A673 (cell line): ENCODE results near the gene FOXD3. TPM values are rescaled to one million over a fixed set of nuclear protein-coding genes. Genes with fewer than 3 reads are reported as not detected.
A peak's percentile ranks its signal among the peaks of the same experiment; 100 is the strongest.
"Not testable (repeated sequence)": the region's sequence is repeated elsewhere in the genome, so short reads cannot be mapped to it uniquely, and the experiment has no call there.

Source experiments
- BruUV-seq: library from RNA; stranded (reverse); fragments of 400-500 nt; replicated peaks from 2 replicates; lab custom pipeline; 2021; lab: Mats Ljungman, UMichigan
- CTCF ChIA-PET: fragments of 300-600 bp; sonication (Branson Sonifier 250); formaldehyde crosslinking; loops from one replicate; lab custom pipeline; 2022; ENCODE audit warnings: antibody characterized with exemption; lab: Charles Lee
- POLR2A ChIA-PET: fragments of 300-600 bp; sonication (Branson Sonifier 250); formaldehyde crosslinking; loops from one replicate; lab custom pipeline; 2022; ENCODE audit warnings: antibody characterized with exemption; ENCODE audit not compliant: low non-redundant PET; lab: Charles Lee
- DNase-seq: peaks from one replicate; pipeline ENCODE4 v3.0.0-alpha.2; 2015; ENCODE audit warnings: low spot score
- H3K27ac ChIP-seq: fragments of 200-600 bp; sonication (generic); 2 replicates; pipeline ENCODE4 v1.5.1; 2016; ENCODE audit warnings: mixed run types, low read depth, mild to moderate bottlenecking, mixed read lengths, antibody characterized with exemption, low read length; ENCODE audit not compliant: poor library complexity, severe bottlenecking
- H3K27me3 ChIP-seq: fragments of 200-600 bp; sonication (generic); replicated peaks from 2 replicates; pipeline ENCODE4 v1.6.1; 2017; ENCODE audit warnings: mixed run types, low read depth, mild to moderate bottlenecking, mixed read lengths, antibody characterized with exemption, low read length; ENCODE audit not compliant: insufficient read depth, poor library complexity
- H3K36me3 ChIP-seq: fragments of 200-600 bp; sonication (generic); 2 replicates; pipeline ENCODE4 v1.6.1; 2016; ENCODE audit warnings: mixed run types, mild to moderate bottlenecking, mixed read lengths, antibody characterized with exemption, low read length; ENCODE audit not compliant: insufficient read depth, poor library complexity, severe bottlenecking
- H3K4me1 ChIP-seq: fragments of 200-600 bp; sonication (generic); 2 replicates; pipeline ENCODE4 v1.6.1; 2017; ENCODE audit warnings: mixed run types, mild to moderate bottlenecking, mixed read lengths, antibody characterized with exemption, low read length; ENCODE audit not compliant: insufficient read depth, poor library complexity, severe bottlenecking
- H3K4me3 ChIP-seq: fragments of 200-600 bp; sonication (generic); 2 replicates; pipeline ENCODE4 v1.5.1; 2016; ENCODE audit warnings: low read depth, mixed run types, mild to moderate bottlenecking, mixed read lengths, low read length; ENCODE audit not compliant: poor library complexity, severe bottlenecking
- H3K9me3 ChIP-seq: fragments of 200-600 bp; sonication (generic); 2 replicates; pipeline ENCODE4 v1.6.1; 2016; ENCODE audit warnings: mixed run types, low read depth, mild to moderate bottlenecking, mixed read lengths, antibody characterized with exemption, low read length; ENCODE audit not compliant: poor library complexity, severe bottlenecking
- CTCF ChIP-seq: fragments of 300-800, 200-600 bp; sonication (generic); conservative IDR thresholded peaks from 2 replicates; pipeline ENCODE4 v1.5.1; 2017; ENCODE audit warnings: low read depth, mild to moderate bottlenecking, antibody characterized with exemption, low read length, moderate library complexity, mixed read lengths
- EZH2 ChIP-seq: fragments of 200-600 bp; sonication (generic); IDR thresholded peaks from 2 replicates; pipeline ENCODE4 v1.6.1; 2017; ENCODE audit warnings: borderline replicate concordance, low read depth, mild to moderate bottlenecking, mixed read lengths, antibody characterized with exemption, low read length; ENCODE audit not compliant: poor library complexity, severe bottlenecking
- intact Hi-C: fragments of 100-400 bp; cut with micrococcal nuclease; formaldehyde crosslinking; loops from one replicate; pipeline ENCODE4 v1.10.0; 2022; ENCODE audit not compliant: unreplicated experiment
- total RNA-seq: library from RNA; stranded (reverse); gene quantifications from 2 replicates; pipeline ENCODE4 v1.2.3, GENCODE V29; 2021

The FOXD3 gene
- total RNA-seq, 1 experiment from 2014 or later, result 4.7 TPM

DNA sequence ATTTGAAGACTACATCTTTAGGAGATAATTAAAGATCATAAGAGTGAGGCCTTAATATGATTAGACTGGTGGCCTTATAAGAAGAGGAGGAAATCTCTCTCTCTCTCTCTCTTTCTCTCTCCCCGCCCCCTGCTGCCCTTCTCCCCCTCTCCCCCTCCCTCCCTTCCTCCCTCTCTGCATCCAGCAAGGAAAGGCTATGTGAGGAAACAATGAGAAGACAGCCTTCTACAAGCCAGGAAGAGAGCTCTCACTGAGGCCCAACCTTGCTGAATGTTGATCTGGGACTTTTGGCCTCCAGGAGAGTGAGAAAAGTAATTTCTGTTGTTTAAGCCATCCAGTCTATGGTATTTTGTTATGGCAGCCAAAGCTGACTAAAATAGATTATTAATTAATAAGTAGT, 21.6 kb downstream of the FOXD3 start:
- intact Hi-C loops, result no loop called here
- TF ChIP-seq CTCF (no peak), EZH2 (no peak)
- POLR2A ChIA-PET, result no interaction called here
- DNase-seq, result no peak
- H3K9me3 ChIP-seq, result no peaks in the 10 kb centered on the region
- BruUV-seq, result no TSS peak
- H3K4me1 ChIP-seq, result peaks cover 4% of the 10 kb centered on the region
- no peak overlapping the region for H3K4me3 ChIP-seq
- H3K36me3 ChIP-seq, result no peaks in the 10 kb centered on the region
- CTCF ChIA-PET, result no interaction called here
- H3K27ac ChIP-seq, result no peak overlapping the region
- H3K27me3 ChIP-seq, result no peaks in the 10 kb centered on the region

DNA sequence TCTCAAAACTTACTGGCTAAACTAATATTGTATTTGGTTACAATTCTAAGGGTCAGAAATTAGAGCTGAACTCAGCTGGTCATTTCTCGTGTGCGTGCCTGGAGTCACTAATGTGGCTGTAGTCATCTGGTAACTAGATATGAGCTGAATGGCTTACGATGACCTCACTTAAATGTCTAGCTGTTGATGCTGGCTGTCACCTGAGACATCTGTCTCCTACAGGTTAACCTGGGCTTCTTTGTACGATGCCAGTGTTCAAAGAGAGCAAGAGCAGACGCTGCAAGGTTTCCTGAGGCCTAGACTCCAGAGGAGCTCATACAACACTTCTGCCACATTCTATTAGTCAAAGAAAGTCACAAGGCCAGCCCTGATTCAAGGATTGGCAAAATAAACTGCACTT, 28.0 kb downstream of the FOXD3 start:
- Histone ChIP-seq H3K27me3 (no peaks in the 10 kb centered on the region), H3K4me1 (no peaks in the 10 kb centered on the region), H3K4me3 (no peak overlapping the region), H3K36me3 (no peaks in the 10 kb centered on the region), H3K9me3 (no peaks in the 10 kb centered on the region), H3K27ac (no peak overlapping the region)
- DNase-seq, result no peak
- ChIA-PET POLR2A (no interaction called here), CTCF (no interaction called here)
- intact Hi-C loops, result no loop called here
- TF ChIP-seq EZH2, result no peak
- BruUV-seq, result no TSS peak

DNA sequence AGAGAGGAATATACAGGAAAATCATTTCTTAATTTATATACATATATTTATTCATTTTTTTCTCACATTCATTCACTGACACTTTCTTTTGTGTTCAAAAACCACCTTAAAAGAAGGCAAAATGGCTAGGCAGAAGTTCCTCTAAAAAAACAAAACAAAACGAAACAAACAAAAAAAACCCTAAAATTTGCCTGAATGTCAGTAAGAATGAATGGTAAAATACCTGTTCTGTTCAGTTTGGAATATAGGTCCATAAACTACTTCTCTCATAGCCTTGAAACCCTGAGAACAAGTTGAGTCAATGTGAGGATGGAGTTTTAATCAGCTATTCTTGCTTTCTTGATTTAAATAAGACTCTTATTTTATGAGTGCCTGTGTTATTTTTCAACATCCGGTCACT, 30.4 kb downstream of the FOXD3 start:
- H3K27me3 ChIP-seq, result no peaks in the 10 kb centered on the region
- H3K36me3 ChIP-seq, result no peaks in the 10 kb centered on the region
- TF ChIP-seq CTCF, result no peak
- no peak for TF ChIP-seq EZH2
- no peak for DNase-seq
- no peak overlapping the region for H3K4me3 ChIP-seq
- intact Hi-C loops, result no loop called here
- no peaks in the 10 kb centered on the region for H3K9me3 ChIP-seq
- CTCF ChIA-PET, result no interaction called here
- no peaks in the 10 kb centered on the region for H3K4me1 ChIP-seq
- H3K27ac ChIP-seq, result no peak overlapping the region
- POLR2A ChIA-PET, result no interaction called here
- no TSS peak for BruUV-seq

DNA sequence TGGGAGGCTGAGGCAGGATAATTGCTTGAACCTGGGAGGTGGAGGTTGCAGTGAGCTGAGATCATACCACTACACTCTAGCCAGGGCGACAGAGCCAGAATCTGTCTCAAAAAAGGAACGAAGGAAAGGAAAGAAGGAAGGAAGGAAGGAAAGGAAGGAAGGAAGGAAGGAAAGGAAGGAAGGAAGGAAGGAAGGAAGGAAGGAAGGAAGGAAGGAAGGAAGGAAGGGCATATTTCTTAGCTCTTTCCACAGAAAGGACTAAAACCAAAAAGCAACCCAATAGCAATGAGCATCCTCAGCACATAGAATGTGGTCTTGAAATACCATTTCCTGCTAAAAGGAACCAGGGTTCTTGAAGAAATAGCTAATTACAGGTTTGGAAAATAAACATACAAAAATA, 33.9 kb downstream of the FOXD3 start:
- CTCF ChIA-PET, BruUV-seq, H3K27me3 ChIP-seq, H3K9me3 ChIP-seq, H3K36me3 ChIP-seq, H3K27ac ChIP-seq, H3K4me1 ChIP-seq, H3K4me3 ChIP-seq: not testable (repeated sequence)
- peak; percentile 61 for DNase-seq
- POLR2A ChIA-PET, result interaction anchor here (0.6 to 0.7 kb wide), 2 partner anchors 51 to 85 kb away, joined by 4 to 6 read pairs; no protein-coding TSS in a partner anchor
- intact Hi-C loops, result loop anchor here (1.0 kb wide), 1 partner anchor 431 kb away; no protein-coding TSS in a partner anchor
